Stimulated activated CD4-positive, alpha-beta T cell treated with anti-CD3 and anti-CD28 coated beads, Interleukin-12 subunit alpha, Interleukin-12 subunit beta, amount 100 ng/mL, for 24 hours (primary cell): ENCODE results near the gene AEBP2.

Experiments
- DNase-seq, 2 experiments: peaks; one replicate each; pipeline ENCODE4 v3.0.0-alpha.2; 2020; ENCODE audit warnings: low read depth in 2 of 2

The AEBP2 gene

DNA sequence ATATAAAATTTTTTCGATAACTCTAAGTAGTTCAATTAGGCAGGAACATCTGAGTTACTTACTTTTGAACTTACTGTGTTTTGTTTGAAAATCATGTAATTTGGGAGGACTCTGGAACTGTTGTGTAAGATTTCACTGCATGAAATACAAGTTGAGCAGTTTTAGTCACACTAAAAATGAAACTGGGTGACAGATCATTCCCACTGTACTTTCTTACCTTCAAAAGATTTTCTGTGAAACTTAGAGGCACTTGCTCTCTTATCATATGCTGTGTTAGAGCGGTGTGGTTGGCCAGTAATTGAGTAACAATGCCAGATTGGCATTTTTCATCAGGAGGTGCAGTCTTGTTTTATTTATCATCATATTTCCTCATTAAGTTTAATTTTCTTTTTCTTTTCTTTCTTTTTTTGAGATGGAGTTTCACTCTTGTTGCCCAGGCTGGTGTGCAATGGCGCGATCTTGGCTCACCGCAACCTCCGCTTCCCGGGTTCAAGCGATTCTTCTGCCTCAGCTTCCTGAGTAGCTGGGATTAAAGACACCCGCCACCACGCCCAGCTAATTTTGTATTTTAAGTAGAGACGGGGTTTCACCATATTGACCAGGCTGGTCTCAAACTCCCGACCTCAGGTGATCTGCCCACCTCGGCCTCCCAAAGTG is 113.3 kb downstream of the AEBP2 start:
- peak in 1 of 2 experiments; percentile 15 for DNase-seq

DNA sequence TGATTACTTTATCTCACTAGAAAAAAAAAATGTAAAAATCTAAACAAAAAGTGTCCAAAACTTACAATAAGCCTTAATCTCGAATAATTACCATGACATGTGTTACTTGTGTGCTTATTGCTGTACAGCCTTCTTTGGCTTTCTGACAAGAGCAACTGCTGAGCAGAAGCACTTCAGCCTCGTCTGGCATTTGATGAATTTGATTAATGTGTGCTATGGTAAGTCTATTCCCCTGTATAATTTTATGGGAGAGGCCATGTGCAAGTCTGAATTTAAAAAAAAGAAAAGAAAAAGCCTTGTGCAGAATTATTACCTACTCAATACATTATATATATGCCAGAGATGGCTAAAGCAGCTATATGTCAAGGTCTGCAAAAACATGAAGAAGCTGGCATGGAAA is 113.9 kb downstream of the AEBP2 start:
- no peak for DNase-seq

DNA sequence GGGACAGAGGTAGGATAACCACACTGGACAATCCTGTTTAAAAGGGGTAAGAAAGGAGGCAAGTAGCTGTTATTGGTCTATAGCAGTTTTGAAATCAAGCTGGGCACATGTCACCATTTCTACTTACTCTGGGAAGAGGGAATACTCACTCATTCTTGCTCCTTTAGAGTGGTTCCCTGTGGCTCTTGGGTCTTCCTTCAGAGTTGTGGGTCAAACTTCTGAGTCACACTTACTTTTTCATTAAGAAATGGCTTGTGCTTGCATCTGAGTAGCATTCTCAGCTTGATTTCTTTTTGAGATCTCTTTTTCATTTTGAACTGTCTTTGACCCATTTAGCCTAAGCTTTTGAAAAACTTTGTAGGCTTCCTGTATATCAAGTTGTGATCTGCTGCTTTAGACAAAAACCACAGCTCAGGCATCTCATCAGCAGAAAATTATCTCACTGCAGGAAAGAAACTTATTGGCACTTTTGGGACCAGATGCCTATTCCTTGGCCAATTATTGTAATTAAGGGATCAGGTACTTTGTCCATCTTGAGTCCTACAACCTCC is 122.2 kb downstream of the AEBP2 start:
- DNase-seq: no peak
